Measurements from ENCODE around the gene CLIC5.

DNA sequence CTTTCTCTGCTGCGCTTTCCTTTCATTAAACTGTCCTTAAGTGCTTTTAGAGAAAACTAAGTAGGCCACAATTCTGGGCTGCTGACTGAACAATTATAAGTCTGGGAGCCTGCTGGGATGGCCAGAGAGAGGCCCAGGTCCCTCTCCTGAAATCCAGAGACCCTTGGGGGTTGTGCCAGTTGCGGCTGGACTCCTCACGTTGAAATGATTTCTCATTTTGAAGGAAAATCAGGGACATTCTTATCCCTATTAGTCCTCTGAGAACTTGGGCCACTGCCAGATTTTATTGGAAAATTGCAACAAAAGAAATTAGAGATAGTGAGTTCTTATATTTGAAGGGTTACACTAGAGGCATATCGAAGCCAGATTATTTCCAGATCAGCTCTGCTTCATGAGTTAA is 145.1 kb downstream of the CLIC5 start:
- TF ChIP-seq, protein P1, sequence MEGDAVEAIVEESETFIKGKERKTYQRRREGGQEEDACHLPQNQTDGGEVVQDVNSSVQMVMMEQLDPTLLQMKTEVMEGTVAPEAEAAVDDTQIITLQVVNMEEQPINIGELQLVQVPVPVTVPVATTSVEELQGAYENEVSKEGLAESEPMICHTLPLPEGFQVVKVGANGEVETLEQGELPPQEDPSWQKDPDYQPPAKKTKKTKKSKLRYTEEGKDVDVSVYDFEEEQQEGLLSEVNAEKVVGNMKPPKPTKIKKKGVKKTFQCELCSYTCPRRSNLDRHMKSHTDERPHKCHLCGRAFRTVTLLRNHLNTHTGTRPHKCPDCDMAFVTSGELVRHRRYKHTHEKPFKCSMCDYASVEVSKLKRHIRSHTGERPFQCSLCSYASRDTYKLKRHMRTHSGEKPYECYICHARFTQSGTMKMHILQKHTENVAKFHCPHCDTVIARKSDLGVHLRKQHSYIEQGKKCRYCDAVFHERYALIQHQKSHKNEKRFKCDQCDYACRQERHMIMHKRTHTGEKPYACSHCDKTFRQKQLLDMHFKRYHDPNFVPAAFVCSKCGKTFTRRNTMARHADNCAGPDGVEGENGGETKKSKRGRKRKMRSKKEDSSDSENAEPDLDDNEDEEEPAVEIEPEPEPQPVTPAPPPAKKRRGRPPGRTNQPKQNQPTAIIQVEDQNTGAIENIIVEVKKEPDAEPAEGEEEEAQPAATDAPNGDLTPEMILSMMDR (conservative IDR thresholded peaks at IDR 0.05; ENCODE audit: low read length): no peak
- TF ChIP-seq EZH2phosphoT487 (IDR thresholded peaks at IDR 0.05; ENCODE audit: borderline replicate concordance): no peak
